Forelimb muscle (tissue), 1 donor: ENCODE measurements around the gene RPL22L1. TPM values are rescaled to one million over a fixed set of nuclear protein-coding genes. Genes with fewer than 3 reads are reported as not detected.
"Not testable (repeated sequence)": the region's sequence is repeated elsewhere in the genome, so short reads cannot be mapped to it uniquely, and the experiment has no call there.

Experiments used
- DNase-seq: peaks from one replicate; pipeline ENCODE4 v3.0.0-alpha.2; 2013; ENCODE audit warnings: low read depth
- polyA plus RNA-seq: library from polyadenylated mRNA; unstranded; fragments of 120-200 nt; gene quantifications from one replicate; pipeline ENCODE4 v1.2.1, GENCODE V29; 2013; ENCODE audit not compliant: insufficient read length

Gene RPL22L1
- polyA plus RNA-seq, 1 donor, result 61.7 TPM

DNA sequence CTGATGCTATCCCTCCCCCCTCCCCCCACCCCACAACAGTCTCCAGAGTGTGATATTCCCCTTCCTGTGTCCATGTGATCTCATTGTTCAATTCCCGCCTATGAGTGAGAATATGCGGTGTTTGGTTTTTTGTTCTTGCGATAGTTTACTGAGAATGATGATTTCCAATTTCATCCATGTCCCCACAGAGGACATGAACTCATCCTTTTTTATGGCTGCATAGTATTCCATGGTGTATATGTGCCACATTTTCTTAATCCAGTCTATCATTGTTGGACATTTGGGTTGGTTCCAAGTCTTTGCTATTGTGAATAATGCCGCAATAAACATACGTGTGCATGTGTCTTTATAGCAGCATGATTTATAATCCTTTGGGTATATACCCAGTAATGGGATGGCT is 8.7 kb upstream of the RPL22L1 start:
- not testable (repeated sequence) for DNase-seq

- DNase-seq, result not testable (repeated sequence)
These were observed 7.3 kb upstream of the RPL22L1 start for GRCh38 chr3:170877311-170877710.

DNA sequence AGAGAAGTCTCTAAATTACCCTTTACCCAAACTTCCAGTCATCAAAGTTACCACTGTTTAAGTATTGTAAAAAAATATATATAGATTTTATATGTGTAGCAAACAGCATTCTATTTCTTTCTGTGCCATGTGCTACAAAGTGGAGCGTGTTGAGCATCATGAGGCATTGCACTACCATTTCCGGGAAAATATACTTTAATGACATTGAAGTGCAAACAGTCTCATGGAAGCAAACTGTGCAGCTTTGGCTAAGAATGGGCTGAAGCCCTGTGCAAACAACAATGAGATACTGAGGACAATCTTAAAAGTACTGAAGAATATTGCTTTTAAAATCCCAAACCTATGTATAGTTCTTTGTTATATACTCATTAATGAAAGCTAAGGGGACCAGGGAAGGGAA is 6.5 kb upstream of the RPL22L1 start:
- DNase-seq, result no peak

GRCh38 chr3:170869239-170869590 is 780 bp downstream of the RPL22L1 start:
- DNase-seq, result no peak

DNA sequence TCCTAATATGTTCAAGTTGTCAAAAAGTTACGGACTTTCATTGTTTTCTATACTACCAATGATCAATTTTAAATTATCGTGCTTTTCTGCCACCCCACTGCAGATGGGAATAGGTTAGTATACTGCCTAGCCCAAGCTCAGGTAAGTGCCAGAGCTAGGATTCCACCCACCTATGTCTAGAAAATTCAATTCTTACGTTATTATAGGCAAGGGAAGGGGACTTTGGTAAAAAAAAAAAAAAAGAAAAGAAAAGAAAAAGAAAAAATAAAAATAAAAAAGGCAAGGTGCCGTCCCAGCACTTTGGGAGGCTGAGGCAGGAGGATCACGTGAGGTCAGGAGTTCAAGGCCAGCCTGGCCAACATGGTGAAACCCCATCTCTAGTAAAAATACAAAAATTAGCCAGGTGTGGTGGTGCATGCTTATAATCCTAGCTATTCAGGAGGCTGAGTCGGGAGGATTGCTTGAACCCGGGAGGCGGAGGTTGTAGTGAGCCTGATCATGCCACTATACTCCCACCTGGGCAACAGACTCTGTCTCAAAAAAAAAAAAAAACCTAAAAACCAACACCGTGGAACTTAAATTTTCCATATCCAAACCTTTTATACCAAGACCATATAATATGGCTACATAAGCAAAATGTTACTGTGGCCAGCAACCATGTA is 1.3 kb downstream of the RPL22L1 start:
- DNase-seq, result no peak

GRCh38 chr3:170867143-170867937 is 2.7 kb downstream of the RPL22L1 start:
- no peak for DNase-seq

DNA sequence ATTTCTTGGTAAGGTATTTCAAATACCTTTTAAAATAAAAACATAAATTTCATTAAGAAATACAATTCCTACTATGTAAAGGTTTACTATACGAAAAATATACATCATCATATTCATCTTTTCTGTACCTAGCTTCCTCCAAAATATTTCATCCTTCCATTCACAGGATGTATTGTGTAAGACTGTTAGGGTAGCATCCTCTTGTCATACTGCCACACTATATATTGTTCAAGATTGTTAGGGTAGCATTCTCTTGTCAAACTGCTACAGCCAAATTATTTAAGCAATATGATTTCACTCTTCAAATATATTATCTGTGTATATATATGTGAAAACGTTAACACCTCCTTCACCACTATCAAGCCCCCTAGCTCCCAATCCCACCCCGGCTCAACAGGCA is 3.5 kb downstream of the RPL22L1 start:
- no peak for DNase-seq

DNA sequence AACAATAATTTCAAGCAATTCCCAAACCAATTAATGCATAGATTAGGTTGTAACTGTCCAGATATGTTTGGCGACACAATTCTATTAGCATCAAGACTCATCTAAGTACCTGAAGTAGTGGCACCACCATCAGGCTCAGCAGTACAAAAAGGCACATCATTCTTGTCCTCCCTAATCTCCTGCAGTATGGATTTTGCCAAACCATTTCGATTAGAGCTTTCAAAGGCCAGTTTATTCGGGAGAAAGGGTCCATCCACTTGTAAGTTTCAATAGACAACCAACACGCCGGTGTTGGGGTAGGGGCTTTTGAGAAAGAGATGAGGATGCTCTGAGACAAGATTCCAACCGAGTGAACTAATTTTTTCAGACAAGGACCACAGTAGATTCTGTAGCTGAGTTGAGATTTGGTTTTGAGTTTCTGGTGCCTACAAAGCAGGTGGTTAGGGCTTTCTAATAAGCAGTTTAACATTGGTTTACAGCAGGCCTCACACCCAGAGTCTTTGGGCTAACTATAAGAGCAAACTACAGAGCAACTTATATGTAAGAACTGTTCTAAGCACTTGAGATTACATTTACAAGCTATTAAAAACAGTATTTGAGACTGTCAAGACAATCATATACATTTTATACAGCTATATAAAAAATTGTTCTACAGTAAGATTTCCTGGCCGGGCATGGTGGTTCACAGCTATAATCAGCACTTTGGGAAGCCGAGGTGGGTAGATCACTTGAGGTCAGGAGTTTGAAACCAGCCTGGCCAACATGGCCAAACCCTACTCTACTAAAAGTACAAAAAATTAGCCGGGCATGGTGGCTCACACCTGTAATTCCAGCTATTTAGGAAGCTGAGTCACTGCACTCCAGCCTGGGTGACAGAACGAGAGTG is 4.5 kb downstream of the RPL22L1 start:
- no peak for DNase-seq

DNA sequence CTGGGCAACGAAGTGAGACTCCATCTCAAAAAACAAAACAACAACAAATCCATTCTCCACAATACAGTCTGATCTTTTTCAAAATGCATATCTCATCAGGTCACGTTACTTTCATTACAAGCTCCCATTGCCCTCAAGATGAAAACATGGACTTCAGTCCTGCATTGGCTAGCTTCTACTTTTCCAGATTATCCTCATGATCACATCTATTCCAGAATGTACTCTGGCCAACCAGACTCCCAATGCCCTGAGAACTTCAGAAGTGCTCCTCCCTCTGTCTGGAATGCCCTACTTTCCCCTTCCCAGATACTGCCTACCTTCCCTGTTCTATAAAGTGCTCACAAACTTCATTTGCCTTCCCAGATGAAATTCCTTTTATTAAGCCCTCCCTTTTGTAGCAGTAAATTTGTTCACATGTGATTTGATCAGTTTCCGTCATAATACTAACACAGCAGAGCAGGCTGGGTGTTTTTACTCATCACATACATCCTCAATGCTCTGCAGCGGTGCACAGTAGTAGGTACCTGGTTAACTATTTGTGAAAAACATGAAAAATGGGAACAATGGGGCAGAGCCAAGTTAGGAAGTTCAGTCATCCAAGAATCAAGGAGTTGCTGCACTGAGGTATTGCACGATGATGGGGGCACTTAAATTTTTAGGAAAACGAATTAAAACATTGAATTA is 5.3 kb downstream of the RPL22L1 start:
- no peak for DNase-seq

DNA sequence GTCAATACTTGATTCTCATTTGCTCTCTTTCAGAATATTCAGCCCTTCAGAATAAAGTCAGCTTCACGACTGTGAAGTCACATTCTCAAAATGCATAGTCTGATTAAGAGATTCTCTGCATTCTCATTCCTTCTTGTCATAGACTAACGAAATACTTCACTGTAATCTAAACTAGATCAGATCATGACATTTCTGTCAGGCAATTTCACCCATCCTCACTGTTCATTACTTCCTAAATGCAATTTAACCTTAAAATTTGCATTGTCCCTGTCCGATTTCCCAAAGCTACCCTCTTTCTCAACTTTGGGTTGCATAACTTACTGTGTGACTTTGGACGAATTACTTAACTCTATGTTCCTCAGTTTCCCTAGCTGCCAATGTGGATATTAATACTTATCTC is 6.2 kb downstream of the RPL22L1 start:
- DNase-seq, result no peak

DNA sequence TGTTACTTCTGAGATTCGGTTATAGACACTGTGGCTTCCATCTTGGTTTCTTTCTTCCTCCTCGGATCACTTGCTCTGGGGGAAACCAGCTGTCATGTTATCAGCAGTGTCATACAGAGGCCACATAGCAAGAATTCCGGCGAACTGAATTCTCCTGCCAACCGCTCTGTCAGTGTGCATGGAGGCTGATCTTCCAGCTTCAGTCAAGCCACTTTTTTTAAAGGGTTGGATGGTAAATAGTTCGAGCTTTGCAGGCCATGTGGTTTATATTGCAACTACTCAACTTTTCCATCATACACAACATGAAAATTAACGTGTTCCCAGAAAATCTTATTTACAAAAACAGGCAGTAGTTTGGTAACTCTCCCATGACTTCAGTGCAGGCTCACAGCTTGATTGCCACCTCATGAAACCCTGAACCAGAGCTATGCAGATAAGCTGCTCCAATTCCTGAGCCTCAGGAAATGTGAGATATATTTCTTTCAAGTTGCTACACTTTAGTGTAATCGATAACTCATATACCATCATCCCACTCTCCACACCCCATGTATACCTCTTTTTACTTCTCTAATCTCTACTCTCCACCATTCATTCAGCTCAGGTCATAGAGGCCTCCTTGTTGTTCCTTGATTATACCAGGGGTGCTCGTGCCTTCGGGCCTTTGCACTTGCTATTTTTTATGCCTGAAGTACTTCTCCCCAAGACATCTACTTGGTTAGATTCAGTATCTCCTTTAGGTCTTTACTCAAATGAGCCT is 7.2 kb downstream of the RPL22L1 start:
- DNase-seq, result no peak

DNA sequence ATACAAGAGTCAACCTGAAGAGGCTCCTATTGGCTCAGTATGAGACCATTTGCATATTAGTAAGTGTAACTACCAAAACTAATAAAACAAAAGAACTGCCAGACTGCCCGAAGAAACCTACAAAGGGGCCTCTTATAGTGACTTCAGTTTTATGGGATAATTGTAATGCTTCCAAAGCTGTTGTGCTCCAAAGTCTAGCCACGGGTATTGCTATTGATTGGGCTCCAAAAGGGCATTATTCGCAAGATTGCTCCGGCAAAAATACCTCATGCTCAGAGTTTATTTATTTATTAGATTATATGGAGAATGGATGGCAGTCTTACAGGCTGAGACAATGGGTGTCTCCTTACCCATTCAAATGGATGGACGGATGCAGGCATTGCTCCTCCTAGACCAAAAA is 11.4 kb downstream of the RPL22L1 start:
- no peak for DNase-seq

DNA sequence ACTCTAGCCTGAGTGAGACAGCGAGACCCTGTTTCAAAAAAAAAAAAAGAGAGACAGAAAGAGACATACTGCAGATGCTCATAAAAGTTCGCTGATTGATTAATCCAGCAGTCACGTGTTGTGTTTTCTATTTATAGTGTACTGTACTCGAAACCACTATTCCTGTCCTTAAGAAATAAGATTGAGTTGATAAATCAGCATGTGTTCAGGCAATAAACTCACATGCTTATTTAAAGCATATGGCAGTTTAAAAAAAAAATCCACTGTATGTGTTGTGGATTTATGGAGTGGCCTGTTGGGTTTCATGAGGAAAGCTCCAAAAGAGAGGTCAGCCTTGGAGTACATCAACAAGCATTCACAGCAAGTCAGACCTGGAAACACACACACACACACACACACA is 17.7 kb downstream of the RPL22L1 start:
- DNase-seq, result no peak

- no peak for DNase-seq
These were observed 21.6 kb downstream of the RPL22L1 start for GRCh38 chr3:170848292-170848917.

GRCh38 chr3:170844377-170844776 is 25.6 kb downstream of the RPL22L1 start:
- no peak for DNase-seq

- DNase-seq, result no peak
These were observed 29.6 kb downstream of the RPL22L1 start for GRCh38 chr3:170840291-170840859.

DNA sequence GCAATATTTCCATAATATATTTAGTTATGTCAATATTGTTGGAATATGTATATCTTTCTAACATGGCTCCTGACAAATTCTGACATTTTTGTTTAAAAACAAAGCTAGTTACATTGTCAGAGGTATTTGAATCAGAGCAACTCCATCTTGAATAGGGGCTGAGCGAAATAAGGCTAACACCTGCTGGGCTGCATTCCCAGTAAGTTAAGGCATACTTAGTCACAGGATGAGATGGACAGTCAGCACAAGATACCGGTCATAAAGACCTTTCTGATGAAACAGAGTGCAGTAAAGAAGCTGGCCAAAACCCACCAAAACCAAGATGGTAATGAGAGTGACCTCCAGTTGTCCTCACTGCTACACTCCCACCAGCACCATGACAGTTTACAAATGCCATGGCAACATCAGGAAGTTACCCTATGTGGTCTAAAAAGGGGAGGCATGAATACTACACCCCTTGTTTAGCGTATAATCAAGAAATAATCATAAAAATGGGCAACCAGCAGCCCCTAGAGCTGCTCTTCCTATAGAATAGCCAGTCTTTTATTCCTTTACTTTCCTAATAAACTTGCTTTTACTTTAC is 30.4 kb downstream of the RPL22L1 start:
- DNase-seq, result no peak

GRCh38 chr3:170836491-170836890 is 33.5 kb downstream of the RPL22L1 start:
- no peak for DNase-seq

- peak; percentile 41 for DNase-seq
These were observed 34.7 kb downstream of the RPL22L1 start for GRCh38 chr3:170835336-170835735.

DNA sequence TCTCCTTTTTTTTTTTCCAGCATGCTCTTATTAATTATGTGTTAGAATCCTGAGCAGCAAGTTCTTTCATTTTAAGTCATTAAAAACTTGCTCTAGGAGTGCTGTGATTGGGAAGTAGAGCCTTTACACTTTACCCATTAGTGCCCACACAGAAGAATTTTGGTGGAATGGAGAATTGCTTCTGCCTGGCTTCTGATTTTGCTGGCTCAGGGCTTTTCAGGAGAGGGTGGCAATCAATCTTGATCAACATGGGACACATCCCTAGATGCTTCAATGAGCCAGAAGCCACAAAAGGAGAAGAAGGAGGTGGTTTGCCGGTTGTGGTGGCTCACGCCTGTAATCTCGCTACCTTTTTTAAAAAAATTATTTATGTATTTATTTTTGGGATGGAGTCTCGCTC is 39.4 kb downstream of the RPL22L1 start:
- DNase-seq, result no peak
